SIG-M5 treated with dmso at 0.1 percent for 504 hours (cell line): ENCODE results near the gene ASMTL.
"Not testable (repeated sequence)": the region's sequence is repeated elsewhere in the genome, so short reads cannot be mapped to it uniquely, and the experiment has no call there.

Experiments
- DNase-seq: peaks from one replicate; lab custom pipeline; 2025; ENCODE audit not compliant: unreplicated experiment; lab: John Stamatoyannopoulos, UW

Gene ASMTL

DNA sequence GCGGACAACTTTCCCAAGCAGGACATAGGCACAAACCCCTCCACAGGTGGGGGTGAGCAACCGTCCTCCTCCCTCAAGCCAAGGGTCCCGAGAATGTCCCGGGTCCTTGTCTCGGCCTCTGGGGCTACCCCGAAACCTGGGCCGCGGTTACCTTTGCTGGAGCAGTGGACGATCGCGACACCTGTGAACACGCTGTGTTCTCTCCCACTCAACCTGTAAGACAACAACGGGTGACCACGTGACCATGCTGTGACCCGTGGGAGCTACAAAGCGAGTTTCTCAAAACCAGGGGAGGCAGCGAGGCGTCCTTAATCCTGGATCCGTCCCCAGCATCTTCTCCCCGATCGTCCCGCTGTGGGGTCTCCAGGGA is 17.9 kb downstream of the ASMTL start:
- no peak for DNase-seq

DNA sequence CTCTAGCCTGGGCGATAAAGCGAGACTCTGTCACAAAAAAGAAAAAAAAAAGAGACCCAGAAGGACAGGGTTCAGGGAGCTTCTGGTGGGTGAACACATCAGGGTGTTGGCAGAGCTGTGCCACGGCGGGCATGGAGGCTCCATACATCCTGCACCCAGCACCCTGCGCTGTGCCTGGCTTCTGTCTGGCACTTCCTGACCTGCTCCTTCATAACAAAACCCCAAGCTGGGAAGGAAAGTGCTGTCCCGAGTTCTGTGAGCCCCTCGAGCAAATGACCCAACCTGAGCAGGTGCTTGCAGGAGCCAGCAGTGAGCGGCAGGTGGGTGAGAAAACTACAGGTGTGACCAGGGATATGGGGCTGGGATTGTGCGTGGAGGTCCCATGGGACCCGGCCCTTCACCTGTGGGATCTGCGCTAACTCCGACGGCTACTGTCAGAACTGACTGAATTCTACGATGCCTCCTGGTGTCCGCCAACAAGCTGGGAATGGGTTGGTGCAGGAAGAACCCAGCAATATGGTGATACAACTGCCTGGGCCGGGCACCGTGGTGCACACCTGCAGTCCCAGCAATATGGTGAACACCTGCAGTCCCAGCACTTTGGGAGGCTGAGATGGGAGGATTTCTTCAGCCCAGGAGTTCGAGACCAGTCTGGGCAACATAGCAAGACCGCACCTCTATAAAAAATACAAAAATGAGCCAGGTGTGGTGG is 18.9 kb downstream of the ASMTL start:
- no peak for DNase-seq

DNA sequence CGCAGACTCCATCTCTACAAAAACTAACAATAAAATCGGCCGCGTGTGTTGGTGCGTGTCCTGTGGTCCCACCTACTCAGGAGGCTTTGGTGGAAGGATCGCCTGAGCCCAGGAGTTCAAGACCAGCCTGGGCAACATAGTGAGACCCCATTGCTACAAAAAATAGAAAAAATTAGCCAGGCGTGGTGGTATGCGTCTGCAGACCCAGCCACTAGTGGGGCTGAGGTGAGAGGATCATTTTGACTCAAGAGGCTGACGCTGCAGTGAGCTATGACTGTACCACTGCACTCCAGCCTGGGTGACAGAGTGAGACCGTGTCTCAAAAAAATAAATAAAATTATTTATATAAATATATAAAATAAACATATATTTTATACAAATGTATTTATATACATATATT is 22.3 kb downstream of the ASMTL start:
- DNase-seq, result no peak

DNA sequence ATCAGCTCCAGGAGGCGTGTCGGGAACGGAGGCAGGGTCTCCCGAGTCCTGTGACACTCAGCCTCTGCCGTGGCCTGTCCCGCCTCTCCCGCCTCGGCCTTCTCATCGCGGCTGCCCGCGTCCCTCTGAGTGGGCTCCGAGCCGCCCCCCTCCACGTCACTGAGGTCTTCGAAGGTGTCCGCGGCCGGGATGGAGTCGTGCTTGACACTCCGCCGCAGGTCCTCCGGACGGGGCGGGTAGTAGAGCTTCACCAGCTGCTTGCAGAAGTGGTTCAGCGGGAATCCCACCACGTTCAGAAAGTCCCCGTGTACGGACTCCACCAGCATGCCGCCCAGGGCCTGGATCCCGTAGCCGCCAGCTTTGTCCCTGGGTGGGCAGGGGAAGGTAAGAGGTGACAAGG is 25.0 kb downstream of the ASMTL start:
- no peak for DNase-seq

DNA sequence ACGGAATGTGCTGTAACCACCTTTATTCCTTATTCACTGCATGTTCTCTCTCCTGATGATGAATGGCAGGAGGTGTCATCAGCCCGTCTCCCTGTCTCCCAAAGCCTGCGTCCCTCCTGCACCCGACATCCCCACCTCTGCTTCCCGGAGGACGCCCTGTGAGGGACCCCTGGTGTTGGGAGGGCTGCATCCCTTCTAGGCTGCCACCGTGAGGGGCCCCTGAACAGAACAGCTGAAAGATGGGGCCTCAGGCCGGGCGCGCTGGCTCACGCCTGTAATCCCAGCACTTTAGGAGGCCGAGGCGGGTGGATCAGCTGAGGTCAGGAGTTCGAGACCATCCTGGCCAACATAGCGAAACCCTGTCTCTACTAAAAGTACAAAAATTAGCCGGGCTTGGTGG is 26.4 kb downstream of the ASMTL start:
- not testable (repeated sequence) for DNase-seq

DNA sequence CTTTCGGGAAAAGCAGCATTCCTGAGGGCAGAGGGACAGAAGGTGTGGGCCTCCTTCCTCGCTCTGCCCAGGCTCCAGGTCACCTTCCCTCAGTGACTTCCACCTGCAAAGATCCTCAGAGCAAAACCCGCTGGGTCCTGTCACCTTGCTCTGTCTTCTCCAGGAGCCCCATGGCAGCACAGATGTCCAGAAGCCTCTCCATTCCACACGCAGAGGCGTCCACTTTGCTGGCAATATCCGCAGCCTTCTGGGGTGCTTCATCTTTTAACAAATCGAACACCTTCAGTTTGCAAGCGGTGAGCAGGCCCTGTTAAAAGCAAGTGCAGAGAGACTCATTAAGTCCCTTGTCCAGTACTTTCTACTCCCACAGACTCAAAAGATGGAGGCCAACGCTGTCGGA is 27.3 kb downstream of the ASMTL start:
- DNase-seq, result no peak

DNA sequence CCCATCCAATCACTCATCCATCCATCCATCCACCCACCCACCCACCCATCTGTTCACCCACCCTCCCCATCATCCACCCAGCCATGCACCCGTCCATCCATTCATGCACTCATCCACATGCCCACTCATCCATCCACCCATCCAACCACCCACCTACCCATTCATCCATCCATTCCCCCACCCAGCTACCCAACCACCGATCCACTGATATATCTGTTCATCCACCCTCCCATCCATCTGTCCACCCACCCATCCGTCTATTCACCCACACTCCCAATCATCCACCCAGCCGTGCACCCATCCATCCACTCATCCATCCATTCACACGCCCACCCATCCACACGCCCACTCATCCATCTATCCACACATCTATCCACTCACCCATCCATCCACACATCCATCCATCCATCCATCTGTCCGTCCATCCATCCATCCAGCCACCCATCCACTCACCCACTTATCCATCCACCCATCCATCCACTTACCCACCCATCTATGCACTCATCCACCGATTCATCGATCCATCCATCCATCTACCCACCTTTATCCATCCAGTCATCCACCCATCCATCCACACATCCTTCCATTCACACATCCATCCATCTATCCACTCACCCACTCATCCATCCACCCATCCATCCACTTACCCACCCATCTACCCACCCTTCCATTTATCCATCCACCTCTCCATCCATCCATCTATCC is 28.4 kb downstream of the ASMTL start:
- DNase-seq, result no peak

DNA sequence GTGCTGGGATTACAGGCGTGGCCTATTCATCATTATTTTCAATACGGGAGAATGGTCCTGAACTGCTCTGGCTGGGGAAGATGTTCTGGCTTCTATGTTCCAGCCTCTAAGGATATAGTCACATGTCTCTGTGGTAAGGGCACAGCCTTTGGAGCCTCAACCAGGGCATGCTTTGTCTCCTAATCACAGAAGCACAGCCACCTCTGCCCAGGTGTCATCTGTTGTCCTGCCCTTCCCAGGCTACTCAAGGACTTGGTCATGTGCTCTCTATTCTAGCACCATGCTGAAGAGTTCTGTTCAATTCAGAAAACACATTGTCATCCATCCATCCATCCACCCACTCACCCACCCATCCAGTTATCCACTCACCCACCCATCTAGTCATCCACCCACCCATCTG is 29.5 kb downstream of the ASMTL start:
- DNase-seq, result no peak

DNA sequence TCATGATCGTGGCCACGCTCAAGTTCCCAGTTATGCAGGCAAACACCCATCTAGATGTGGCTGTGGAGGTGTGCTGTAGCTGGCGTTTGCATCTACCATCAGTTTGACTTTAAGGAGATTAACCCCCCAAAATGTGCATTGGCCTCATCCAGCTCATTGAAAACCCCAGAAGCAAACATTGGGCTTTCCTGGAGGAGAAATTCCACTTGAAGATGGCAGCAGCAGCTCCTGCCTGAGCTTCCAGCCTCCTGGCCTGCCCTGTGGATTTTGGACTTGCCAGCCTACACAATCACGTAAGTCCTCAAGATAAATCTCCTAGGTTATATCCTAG is 30.6 kb downstream of the ASMTL start:
- no peak for DNase-seq

DNA sequence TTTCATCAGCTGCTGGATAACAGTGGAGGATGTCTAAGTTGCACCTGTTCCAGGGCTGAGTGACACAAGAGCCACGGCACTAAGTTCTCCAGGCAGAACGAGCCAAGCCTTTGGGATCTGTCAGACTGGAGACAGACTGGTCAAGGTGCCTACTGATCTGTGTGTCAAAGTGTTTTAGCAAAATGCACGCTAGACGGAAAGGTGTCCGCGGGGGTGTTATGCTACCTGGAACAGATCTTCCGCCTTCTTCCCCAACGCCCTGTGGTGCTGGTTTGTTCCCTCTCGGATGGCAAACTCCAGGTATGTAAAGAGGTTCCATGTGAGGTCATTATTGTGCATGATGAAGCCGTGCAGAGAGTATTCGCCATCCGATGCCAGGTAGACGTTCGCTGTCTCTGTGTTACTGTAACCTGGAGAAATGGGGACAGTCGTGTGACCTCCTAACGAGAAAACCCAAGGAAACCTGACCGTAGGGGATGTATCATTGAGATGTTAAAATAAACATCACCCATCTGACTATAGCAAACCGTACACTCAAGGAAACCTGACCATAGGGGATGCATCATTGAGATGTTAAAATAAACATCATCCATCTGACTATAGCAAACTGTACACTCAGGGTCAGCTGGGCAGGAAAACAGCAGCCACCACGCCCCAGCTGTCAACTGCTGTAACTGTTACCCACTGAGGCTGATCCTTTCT is 31.1 kb downstream of the ASMTL start:
- DNase-seq, result no peak

DNA sequence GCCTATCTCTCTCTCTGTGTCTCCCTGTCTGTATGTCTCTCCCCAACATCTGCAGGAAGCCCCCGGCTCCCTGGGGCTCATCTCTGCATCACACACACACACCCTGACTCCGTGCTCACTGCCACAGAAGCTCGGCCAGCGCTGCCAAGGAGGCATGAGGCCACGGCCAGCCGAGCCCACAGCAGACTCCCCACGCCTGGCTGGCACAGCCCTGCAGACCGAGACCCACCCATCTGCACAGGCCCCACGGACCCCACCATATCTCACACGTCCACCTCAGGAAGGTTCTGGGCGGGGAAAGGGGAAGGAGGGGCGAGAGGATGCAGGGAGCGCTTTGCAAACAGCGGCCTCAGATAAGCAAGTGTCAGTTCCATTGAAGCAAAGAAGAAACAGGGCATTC is 32.3 kb downstream of the ASMTL start:
- DNase-seq, result no peak

DNA sequence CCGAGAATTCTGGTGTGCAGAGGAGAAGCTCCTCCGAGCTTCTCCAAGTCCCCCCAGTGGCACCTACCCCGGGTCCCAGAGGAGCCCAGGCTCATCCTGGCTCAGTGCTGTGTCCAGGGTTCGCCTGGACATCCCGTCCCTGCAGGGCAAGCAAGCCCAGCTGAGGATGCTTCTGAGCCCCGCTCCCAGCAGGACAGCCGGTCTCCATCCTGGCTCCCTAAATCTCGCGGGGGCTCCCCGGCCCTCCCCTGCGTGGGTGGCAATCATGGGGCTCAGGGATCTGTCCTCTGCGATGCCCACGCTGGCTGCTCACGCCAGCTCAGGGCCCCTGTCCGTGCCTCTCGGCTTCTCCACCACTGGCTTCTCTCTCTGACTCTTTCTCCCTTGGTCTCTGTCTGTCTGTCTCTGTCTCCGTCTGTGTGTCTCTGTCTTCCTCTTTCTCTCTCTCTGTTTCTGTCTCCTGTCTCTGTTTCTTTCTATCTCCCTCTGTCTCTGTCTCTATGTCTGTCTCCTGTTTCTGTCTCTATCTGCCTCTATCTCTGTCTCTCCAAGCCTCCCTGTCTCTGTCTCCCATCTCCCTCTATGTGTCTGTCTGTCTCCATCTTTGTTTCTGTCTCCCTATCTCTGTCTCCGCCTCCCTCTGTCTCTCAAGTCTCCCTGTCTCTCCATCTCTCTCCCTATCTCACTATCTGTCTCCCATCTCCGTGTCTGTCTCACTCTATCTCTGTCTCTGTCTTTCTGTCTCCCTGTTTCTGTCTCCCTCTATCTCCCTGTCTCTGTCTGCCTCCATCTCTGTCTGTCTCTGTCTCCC is 33.0 kb downstream of the ASMTL start:
- DNase-seq, result no peak

DNA sequence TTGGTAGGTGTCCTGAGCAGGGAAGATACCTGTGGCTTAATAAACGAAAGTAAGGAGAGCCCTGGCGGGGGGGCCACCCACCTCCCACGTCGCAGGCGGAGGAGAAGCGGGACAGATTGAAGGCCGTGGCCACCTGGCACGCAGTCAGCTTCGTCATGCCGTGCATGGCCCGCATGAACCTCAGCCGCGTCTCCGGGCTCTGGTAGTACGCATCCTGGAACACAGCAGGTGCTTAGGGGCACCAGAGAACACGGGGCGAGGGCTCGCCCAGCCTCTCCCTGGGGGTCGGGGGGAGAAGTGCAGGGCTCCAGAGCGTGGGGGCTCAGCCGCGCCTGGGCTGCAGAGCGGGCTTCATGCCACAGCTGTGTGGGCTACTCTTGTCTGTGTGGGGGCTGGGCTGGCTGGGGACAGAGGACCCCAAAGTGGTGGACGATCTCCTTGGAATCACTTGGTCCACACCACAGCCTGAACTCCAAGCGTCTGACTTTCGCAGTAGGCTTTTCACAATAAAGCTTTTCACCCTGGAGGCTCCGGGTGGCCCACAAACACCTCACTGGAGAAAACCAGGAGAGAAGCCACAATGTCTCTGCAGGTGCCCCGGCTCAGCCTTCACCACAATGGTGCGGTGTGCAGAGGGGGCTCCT is 33.7 kb downstream of the ASMTL start:
- DNase-seq, result no peak

DNA sequence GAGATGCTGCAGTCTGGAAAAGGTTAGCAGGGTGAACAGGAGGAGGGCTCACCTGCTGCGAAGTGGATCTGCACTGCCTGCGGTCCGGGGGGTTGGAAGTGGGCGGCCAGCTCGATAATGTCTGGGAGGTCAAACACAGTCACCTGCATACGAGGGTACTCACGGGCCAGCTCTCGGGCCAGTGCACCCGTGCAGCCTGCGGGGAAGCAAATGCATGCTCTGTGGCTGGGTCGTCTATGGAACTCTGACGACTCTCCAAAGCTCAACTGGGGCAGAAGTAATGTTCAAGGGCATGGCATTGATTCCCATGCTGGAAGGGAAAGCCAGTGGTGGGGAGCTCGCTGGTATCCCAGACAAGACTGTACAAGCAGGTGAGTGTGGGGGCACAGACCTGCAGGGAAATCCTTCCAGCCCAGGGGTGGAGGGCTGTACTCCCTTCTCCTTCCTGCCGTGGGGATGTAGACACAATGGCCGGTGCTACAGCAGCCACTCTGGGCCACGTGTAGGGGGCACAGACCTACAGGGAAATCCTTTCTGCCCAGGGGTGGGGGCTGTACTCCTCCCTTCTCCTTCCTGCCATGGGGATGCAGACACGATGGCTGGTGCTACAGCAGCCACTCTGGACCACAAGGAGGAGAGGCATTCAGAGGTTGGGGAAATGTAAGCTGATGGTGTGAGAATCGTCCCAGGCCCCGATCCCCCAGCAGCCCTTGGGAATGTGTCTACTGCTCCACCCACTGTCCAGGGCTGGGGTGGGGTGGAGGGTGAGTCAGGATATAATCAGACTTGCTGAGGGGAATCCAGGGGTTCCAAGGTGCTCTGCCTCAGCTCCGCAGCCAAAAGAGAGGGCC is 34.6 kb downstream of the ASMTL start:
- no peak for DNase-seq

DNA sequence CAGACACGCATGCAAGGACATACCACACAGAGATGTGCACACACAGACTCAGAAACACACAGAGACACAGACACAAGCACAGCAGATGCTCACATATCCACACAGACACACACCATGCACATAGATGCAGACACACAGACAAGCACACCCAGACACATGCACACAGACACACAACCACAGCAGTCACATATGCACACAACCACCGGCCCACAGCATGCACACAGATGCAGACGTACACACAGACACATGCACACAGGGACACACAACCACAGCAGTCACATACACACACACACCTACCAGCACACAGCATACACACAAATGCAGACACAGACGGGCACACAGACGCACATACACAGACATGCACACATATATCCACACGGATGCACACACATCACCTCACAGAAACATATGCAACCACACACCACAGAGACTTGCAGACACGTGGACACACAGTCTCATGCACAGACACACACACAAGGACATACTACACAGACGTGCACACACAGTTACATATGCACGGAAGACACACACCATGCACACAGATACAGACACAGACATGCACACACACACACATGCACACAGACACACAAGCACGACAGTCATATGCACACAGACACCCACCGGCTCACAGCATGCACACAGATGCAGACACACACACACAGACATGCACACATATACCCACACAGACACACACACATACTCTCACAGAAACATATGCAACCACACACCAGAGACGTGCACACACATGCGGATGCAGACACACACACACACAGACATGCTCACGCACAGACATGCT is 35.5 kb downstream of the ASMTL start:
- no peak for DNase-seq

DNA sequence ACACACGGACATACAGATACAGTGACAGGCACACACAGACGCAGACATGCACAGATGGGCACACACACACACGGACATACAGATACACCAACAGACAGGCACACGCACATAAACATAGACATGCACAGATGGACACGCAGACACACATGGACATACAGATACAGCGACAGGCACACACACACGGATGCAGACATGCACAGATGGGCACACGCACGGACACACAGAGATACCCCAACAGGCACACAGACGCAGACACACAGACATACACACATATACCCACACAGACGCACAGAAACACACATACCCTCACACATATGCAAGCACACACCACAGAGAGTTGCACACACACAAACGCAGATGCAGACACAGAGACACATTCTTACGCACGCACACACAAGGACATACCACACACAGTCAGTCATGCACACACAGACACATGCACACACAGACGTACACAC is 36.4 kb downstream of the ASMTL start:
- no peak for DNase-seq

DNA sequence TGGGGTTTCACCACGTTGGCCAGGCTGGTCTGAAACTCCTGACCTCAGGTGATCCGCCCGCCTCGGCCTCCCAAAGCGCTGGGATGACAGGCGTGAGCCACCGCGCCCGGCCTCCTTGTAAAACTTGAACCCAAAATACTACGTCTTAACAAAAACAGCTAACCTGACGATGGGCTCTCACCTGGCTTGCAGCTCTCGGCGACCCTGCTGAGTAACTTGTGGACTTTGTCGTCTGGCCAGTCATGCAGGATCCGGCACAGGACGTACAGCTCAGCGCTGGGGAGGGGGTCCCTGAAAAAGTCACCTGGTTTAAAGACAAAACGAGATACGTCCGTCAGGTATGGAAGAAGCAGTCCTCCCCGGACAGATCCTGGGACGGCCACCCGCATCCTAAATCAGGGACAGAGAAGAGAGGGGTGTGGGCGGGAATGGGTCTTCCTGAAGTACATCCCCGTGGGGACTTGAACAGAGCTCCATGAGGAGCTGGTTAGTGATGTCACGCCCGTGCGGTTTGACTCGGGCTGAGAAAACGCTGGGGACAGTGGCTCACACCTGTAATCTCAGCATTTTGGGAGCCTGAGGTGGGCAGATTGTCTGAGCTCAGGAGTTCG is 40.1 kb downstream of the ASMTL start:
- no peak for DNase-seq

DNA sequence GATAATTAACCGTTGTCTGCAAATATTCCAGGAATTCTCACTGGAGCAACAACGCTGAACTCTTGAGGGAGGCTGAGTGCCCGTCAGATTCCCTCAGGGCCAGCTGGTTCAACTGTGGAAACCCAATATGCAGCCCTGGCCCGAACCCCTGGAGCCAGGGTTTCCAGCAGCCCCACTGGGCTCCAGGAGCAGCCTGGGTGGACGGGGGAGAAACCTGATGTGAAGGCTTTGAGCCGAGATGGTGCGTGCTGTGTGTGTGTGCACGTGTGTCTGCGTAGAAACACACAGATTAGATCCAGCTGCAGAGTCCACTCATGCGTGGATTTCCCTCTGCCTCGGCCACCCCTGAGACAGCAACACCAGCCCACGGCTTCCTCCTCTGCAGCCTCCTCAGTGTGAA is 41.4 kb downstream of the ASMTL start:
- no peak for DNase-seq

DNA sequence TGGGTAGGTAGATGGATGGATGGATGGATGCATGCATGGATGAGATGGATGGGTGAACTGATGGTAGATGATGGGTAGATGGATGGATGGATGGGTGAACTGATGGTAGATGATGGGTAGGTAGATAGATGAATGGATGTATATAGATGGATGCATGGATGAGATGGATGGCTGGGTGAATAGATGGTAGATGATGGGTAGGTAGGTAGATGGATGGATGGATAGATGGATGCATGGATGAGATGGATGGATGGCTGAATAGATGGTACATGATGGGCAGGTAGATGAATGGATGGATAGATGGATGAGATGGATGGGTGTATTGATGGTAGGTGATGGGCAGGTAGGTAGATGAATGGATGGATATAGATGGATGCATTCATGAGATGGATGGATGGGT is 45.7 kb downstream of the ASMTL start:
- DNase-seq, result no peak
